Measurements from ENCODE around the gene CAMTA1. TPM values are rescaled to one million over a fixed set of nuclear protein-coding genes. Genes with fewer than 3 reads are reported as not detected.

The CAMTA1 gene
- total and polyA plus RNA-seq, 8 donors, result 13.0 to 54.2 (median 23.6) TPM

GRCh38 chr1:7178336-7178735, 393.1 kb downstream of the CAMTA1 start:
- ATAC-seq (no peak), DNase-seq (no peak), FAIRE-seq (no peak)
- no peak for TF ChIP-seq CTCF (IDR thresholded peaks at IDR 0.05)
- intact Hi-C loops (cut with DNase I), result no loop called here
- Histone ChIP-seq H3K4me1 (peaks cover 0 to 6% (median 3%) of the 10 kb centered on the region in 3 donors), H3K27ac (no peak overlapping the region), H3K4me3 (no peak overlapping the region), H3K36me3 (no peaks in the 10 kb centered on the region), H3K27me3 (no peaks in the 10 kb centered on the region), H3K9me3 (no peaks in the 10 kb centered on the region)
- 56 to 60% methylated on average over 4 of the region's 4 CpGs for WGBS, 2 donors

- no peak for DNase-seq
- Histone ChIP-seq H3K27me3 (no peaks in the 10 kb centered on the region), H3K27ac (no peak overlapping the region), H3K9me3 (no peaks in the 10 kb centered on the region), H3K36me3 (no peaks in the 10 kb centered on the region), H3K4me1 (peaks cover 0 to 6% (median 3%) of the 10 kb centered on the region in 3 donors), H3K4me3 (no peak overlapping the region)
- intact Hi-C loops (cut with DNase I), result no loop called here
- WGBS, 2 donors, result 53 to 59% methylated on average over 3 of the region's 3 CpGs
- TF ChIP-seq CTCF (IDR thresholded peaks at IDR 0.05), result no peak
- no peak for ATAC-seq
- no peak for FAIRE-seq
Measured at GRCh38 chr1:7178741-7179140, 393.5 kb downstream of the CAMTA1 start.

- FAIRE-seq (no peak), ATAC-seq (no peak)
Measured at GRCh38 chr1:7185721-7186120, 400.5 kb downstream of the CAMTA1 start.

GRCh38 chr1:7186382-7187111, 401.3 kb downstream of the CAMTA1 start:
- H3K36me3 ChIP-seq, result no peaks in the 10 kb centered on the region
- ATAC-seq, result no peak
- no peak for TF ChIP-seq CTCF (IDR thresholded peaks at IDR 0.05)
- H3K4me1 ChIP-seq, result no peaks in the 10 kb centered on the region
- no peak for DNase-seq
- no peaks in the 10 kb centered on the region for H3K27me3 ChIP-seq
- H3K4me3 ChIP-seq, result no peak overlapping the region
- no peak overlapping the region for H3K27ac ChIP-seq
- 32 to 34% methylated on average over 8 of the region's 8 CpGs for WGBS, 2 donors
- H3K9me3 ChIP-seq, result no peaks in the 10 kb centered on the region
- FAIRE-seq, result no peak
- intact Hi-C loops (cut with DNase I), result no loop called here

More at GRCh38 chr1:7185721-7186120, 400.5 kb downstream of the CAMTA1 start:
- Histone ChIP-seq H3K27ac (no peak overlapping the region), H3K9me3 (no peaks in the 10 kb centered on the region), H3K4me3 (no peak overlapping the region), H3K36me3 (no peaks in the 10 kb centered on the region), H3K27me3 (no peaks in the 10 kb centered on the region), H3K4me1 (no peaks in the 10 kb centered on the region)
- WGBS, 2 donors, result 44 to 65% methylated on average over 8 of the region's 8 CpGs
- TF ChIP-seq CTCF (IDR thresholded peaks at IDR 0.05), result no peak
- no peak for DNase-seq
- intact Hi-C loops (cut with DNase I), result no loop called here

GRCh38 chr1:7187112-7187493, 401.8 kb downstream of the CAMTA1 start:
- 71 to 77% methylated on average over 4 of the region's 4 CpGs for WGBS, 2 donors
- FAIRE-seq, result no peak
- Histone ChIP-seq H3K4me3 (no peak overlapping the region), H3K27me3 (no peaks in the 10 kb centered on the region), H3K36me3 (no peaks in the 10 kb centered on the region), H3K4me1 (no peaks in the 10 kb centered on the region), H3K9me3 (no peaks in the 10 kb centered on the region), H3K27ac (no peak overlapping the region)
- TF ChIP-seq CTCF (IDR thresholded peaks at IDR 0.05), result no peak
- intact Hi-C loops (cut with DNase I), result no loop called here
- ATAC-seq, result no peak
- DNase-seq, result no peak
